ENCODE measurements around the gene C2CD5.

The C2CD5 gene

DNA sequence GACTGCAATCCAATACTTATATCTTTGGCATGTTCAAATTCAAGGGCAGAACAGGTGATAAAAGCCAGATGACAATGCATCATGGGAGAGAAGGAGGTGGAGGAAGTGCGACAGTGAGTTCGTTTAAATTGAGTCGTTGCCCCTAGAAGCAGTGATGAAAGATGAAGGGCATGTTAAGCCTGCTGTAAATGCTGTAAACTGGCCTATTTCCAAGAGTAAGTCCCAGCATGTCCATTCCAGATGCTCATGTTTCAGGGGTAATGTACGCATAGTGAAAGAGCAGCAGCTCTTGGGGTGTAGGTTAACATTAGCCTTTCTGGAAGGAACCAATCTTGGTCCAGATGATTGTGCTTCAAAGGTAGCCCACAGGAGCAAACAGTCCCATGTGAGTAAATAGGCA, 97.1 kb downstream of the C2CD5 start:
- TF ChIP-seq CTCF (IDR thresholded peaks at IDR 0.05) = no peak

- peak; percentile 78 for TF ChIP-seq CTCF (IDR thresholded peaks at IDR 0.05)
Observed at GRCh38 chr12:22443379-22444316, 100.7 kb downstream of the C2CD5 start.

DNA sequence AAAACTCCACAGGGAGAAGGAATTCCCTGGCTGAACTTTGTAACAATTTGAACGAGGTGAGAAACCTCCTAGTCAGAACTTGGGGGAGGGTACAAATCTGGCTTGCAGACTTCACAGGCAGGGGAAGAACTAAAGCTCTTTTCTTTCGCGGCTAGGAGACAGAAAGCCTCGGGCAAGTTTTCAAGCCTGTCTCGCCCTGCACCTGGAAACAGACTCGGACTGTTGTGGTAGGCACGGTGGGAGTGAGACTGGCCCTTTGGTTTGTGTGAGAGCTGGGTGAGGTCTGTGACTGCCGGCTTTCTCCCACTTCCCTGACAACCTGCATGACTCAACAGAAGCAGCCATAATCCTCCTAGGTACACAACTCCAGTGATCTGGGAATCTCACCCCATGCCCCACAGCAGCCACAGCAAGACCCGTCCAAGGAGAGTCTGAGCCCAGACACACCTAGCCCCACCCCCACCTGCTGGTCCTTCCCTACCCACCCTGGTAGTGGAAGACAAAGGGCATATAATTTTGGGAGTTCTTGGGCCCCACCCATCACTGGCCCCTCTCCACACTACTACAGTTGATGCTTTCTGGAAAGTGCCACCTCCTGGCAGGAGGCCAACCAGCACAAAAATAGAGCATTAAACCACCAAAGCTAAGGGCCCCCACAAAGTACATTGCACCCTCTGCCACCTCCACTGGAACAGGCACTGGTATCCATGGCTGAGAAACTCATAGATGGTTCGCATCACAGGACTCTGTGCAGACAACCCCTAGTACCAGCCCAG, 107.1 kb downstream of the C2CD5 start:
- TF ChIP-seq CTCF (IDR thresholded peaks at IDR 0.05) = no peak

DNA sequence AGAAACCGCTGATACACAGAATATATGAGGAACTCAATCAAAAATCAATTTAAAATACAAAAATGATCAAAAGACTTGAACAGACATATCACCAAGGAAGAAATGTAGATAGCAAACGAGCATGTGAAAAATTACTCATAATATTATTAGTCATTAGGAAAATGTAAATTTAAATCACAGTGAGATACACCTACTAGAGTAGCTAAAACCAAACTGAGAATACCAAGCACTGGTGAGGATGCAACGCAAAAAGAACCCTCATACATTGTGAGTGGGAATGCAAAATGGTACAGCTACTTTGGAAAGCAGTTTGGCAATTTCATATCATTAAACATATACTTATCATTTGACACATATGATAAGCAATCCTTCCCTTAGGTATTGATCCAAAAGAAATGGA, 108.8 kb downstream of the C2CD5 start:
- no peak for TF ChIP-seq CTCF (IDR thresholded peaks at IDR 0.05)

- TF ChIP-seq CTCF (IDR thresholded peaks at IDR 0.05) = no peak
Observed at GRCh38 chr12:22431693-22432251, 112.6 kb downstream of the C2CD5 start.

DNA sequence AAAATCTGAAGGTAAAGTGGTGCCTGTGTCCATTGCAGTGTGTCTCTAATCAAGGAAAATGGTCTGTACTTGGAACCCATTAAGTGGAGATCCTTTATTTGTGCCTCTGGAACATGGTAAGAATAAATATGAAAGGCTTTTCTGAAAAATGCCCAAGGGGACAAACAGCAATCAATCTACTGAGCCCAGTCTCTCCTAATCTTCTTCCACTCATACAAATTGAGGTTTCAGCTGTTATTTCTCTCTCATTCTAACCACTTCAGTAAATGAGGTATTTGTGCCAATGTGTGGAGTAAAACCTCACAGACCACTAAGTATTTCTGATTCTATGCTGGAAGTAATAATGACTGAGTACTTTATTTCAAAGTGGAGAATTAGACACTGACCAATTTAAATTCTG, 127.5 kb downstream of the C2CD5 start:
- TF ChIP-seq CTCF (IDR thresholded peaks at IDR 0.05) = no peak
